Stimulated activated CD4-positive, alpha-beta T cell treated with anti-CD3 and anti-CD28 coated beads, Interleukin-15, amount 100 ng/mL, for 1 hour (primary cell): ENCODE data around the gene FRMD4A.

Experiments
- DNase-seq, 2 donors: peaks; one replicate each; pipeline ENCODE4 v3.0.0-alpha.2; 2020; ENCODE audit warnings: low read depth in 1 of 2, low spot score in 1 of 2

FRMD4A gene

GRCh38 chr10:13712837-13713581 lies 617.7 kb downstream of the FRMD4A start:
- DNase-seq = no peak

GRCh38 chr10:13712476-13712836 lies 618.3 kb downstream of the FRMD4A start:
- DNase-seq = no peak

DNA sequence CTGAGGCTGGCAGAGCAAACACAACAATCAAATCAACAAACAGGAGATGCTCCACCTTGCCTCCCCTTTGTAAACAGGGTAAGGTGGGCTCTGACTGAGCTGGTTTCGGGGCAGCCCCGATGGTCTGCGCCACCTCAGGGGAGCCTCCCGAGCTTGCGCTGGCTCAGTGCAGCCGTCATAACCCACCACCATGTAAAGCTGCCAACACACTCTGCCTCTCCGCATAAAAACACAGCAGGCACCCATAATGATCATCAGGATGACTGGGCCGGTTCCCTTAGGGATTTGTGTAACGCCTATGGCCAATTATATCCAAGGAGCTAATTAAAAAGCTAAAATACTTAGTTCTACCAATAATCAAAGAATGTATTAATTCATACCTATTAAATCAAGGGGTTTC lies 619.4 kb downstream of the FRMD4A start:
- no peak for DNase-seq

DNA sequence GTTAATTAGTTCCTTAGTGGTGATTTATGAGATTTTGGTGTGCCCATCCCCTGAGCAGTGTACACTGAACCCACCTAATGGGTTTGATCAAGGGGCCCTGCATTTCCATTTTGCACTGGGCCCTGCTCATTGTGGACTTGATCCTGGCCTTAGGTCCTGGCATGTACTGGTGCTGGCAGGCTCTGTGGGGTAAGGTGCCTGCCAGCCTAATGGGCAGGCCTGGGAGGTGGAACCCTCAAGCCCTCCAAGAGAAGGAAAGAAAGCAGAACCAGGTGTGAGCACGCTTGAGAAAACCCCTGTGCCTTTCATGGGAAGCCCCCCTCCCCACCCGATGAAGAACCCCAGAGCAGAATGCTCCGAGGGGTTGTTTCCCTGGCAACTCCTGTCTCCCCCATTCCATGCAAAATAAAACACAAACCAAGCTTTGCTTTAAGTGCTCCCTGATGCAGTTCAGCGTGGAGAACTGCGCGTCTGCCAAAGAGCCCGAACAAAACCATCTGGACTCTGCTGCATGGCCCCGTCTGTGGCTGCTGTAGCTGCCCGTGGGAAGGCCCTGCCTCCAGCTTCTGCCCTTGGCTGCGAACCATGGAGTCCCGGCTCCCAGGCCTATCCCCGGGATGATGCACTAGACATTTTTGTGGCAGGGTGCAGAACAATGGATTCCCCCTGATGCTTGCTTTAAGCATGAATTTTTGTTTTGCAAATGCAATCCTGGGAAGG lies 620.6 kb downstream of the FRMD4A start:
- no peak for DNase-seq

- no peak for DNase-seq
Observed at GRCh38 chr10:13708256-13708990, 622.3 kb downstream of the FRMD4A start.

- no peak for DNase-seq
Observed at GRCh38 chr10:13707156-13707881, 623.4 kb downstream of the FRMD4A start.

DNA sequence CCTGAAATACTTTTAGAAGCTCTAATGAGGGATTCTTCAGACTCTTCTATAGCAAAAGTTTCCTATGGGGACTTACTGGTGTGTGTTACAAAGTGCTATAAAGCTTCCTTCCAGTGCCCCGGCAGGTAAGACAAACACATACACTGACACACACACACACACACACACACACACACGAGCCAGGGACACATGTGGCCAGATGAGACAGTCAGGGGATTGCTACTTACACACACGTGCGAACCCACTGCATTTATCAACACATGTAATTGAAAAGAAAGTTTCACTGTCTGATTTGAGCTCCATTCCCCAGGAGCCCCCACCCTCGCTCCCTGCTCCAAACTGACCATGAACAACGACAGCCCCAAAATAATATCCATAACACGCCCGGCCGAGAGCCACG lies 624.1 kb downstream of the FRMD4A start:
- no peak for DNase-seq

DNA sequence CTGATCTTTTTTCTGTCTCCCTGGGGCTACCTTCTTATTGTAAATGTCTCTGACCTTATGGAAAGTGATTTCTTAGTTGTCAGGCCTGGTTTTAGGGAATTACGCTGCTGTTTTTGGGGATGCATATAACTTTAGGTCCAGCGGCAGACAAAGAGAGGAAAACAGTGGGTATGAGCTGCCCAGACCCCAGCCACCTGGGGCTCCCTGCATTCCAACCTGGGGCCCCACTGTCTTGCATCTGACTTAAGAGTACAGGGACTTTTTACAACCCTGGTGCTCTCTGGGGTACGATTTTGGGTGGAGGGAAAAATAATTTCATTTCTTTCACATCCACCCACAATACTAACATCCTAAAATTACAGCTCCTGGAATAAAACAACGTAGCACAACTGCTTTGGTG lies 624.5 kb downstream of the FRMD4A start:
- DNase-seq = no peak

DNA sequence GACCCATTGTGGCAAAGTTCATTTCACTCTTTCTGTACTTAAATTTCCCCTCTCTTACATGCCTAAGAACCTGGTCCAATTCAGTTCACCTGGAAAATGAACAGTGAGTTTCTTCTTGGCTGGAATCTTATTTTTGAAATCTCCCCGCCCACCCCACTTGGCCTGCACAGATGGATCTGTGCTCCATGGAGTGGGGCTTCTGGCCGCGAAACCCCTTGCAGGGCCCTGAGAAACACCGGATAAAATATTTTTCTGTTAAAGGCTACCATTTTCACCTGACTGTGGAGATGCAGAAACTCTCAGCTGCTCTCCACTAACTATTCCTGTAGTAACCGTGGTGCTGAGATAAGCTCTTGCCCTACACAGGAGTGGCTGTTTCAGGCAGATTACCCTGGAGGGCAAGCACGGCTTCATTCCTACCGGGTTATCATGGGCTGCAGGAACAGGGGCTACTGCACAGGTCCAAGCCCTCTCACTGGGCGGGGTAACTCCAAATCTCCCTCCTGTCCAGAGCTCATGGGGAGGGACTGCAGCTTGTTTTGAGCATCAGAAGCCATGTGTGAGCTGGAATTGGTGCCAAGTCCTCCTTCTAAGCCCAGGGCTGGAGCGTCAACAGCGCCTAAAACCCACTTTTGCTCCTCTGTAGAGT lies 625.1 kb downstream of the FRMD4A start:
- no peak for DNase-seq

DNA sequence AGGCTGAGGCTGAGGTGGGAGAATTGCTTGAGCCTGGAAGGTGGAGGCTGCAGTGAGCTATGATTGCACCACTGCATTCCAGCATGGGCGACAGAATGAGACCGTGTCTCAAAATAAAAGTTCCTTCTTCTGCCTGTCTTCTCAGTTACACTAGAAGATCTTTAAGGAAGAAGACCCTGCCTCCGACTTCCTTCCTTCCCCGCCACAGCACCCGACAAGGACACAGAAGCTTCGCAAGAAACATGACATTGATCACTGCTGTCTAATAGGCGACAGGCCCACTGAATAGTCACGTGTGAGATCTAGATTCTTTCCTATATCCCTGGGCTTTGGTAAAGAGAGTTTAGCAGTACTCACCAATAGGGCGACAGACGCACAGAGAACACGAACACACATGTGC lies 625.8 kb downstream of the FRMD4A start:
- no peak for DNase-seq

DNA sequence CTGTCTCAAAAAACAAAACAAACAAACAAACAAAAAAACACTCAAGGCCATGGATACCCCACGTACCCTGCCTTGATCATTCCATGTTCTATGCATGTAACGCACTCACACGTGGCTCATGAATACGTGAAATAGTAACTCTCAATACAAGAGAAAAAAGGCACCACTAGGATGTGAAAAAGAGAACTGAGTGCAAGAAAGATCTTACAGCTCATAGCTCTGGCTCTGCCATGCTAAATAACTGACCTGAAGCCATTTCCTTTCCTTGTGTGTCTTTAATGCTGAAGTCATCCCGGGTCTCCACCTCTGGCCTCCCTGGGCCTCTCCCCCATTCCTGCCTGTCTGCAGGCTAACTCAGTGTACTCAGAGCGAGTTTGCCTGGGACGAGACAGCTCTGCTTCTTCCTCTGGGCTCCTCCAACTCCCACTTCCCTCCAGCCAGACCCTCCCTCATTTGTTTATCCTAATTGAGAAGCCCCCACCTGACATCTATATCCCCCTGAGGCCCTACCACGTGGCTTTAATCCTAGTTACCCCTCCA lies 626.7 kb downstream of the FRMD4A start:
- no peak for DNase-seq

DNA sequence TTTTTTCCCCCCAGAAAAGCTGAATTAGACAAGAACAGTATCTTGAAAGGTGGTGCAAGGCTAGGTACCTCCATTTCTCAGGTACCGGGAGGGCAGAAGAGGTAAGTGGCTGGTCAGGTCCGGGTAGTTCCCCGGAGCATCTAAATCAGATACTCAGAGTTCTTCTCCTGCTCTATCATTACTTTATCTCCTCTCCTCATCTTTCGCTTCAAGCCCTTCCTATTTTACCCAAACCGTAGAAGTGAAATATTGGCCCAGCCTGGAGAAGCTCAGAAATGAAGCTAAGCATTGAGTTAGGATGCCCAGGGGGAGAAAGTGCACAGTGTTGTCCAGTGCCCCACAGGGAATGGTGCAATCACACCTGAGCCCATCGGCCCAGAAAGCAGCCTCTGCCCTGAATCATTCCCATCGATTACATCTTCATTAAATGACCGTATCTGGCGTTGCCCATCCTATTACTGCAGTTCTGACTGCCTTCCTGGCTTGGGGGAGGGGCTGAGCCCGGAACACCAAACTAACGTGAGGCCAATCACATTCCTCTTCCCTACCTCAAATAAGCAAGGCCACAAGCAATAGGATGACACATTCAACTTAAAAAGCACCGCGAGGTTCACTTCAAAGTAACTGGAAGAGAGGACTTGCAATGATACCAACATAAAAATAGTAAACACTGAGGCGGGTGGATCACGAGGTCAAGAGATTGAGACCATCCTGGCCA lies 627.5 kb downstream of the FRMD4A start:
- no peak for DNase-seq

- no peak for DNase-seq
Observed at GRCh38 chr10:13701157-13701919, 629.4 kb downstream of the FRMD4A start.

- DNase-seq = no peak
Observed at GRCh38 chr10:13700473-13701144, 630.1 kb downstream of the FRMD4A start.

DNA sequence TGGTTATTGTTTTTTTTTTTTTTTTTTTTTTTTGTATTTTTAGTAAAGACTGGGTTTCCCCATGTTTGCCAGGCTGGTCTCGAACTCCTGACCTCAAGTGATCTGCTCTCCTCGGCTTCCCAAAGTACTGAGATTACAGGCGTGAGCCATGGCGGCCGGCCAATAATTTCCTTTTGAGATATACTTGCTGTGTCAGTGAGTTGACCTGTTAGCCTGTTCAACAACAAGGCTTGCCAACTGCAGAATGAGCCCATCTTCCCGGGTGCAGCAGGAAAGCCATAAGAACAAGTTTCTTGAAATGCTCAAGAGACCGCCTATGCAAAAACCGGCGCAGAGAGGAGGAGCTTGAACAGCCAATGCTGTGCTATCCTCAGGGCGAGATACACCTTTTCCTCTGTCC lies 631.5 kb downstream of the FRMD4A start:
- DNase-seq = no peak

GRCh38 chr10:13698217-13698616 lies 632.5 kb downstream of the FRMD4A start:
- DNase-seq = no peak

DNA sequence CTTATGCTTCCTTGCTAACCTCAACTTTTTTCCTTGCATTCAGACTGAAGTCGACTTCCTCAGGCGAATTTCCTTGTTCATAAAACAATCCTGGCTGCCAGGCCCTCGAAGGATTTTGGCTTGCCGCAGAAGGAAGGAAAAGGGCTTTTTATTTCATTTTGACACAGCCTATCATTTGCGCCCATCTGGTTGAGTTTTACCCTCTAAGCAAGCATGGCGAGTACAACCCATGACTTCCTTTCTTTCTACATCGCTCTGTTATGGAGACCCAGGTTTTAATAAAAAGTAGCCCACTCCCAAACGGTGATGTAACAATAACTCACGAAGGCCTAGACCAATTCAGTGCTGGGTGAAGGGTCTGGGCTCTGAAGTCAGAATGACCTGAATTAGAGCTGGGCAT lies 634.7 kb downstream of the FRMD4A start:
- no peak for DNase-seq

- no peak for DNase-seq
Observed at GRCh38 chr10:13695588-13695987, 635.1 kb downstream of the FRMD4A start.
